C4-2B (cell line): ENCODE measurements around the gene CLIC4.

ENCODE experiments used
- ZFX ChIP-seq: fragments of 450-650 bp; IDR thresholded peaks from 2 replicates; pipeline ENCODE4 v1.6.1; 2017
- TF ChIP-seq, protein P1 (sequence below): fragments of 450-650 bp; conservative IDR thresholded peaks from 2 replicates; pipeline ENCODE4 v1.5.1; 2017; ENCODE audit warnings: mild to moderate bottlenecking

DNA sequence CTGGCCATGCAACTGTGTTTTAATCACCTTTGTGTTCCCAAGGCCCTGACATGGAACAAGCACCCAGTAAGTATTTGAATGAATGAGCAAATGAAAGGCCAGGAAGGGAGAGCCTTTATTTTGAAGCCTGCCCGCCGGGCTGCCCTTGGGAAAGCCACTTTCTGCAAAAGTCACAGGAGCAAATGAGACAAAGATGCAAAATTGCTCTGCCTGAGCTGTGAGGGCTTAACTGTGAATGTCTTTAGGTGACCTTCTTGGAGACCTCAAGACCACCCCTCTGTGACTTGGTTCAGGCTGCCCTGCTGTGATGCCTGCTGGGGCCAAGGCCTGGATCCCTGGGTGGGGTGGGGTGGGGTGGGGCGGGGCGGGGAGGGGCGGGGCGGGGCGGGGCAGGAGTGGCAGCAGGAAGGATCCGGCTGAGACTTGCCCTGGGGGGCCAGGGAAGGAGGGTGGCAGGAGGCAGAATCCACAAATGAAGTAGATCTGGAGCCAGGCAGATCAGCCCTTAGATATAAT, 130.8 kb downstream of the CLIC4 start:
- TF ChIP-seq, protein P1, sequence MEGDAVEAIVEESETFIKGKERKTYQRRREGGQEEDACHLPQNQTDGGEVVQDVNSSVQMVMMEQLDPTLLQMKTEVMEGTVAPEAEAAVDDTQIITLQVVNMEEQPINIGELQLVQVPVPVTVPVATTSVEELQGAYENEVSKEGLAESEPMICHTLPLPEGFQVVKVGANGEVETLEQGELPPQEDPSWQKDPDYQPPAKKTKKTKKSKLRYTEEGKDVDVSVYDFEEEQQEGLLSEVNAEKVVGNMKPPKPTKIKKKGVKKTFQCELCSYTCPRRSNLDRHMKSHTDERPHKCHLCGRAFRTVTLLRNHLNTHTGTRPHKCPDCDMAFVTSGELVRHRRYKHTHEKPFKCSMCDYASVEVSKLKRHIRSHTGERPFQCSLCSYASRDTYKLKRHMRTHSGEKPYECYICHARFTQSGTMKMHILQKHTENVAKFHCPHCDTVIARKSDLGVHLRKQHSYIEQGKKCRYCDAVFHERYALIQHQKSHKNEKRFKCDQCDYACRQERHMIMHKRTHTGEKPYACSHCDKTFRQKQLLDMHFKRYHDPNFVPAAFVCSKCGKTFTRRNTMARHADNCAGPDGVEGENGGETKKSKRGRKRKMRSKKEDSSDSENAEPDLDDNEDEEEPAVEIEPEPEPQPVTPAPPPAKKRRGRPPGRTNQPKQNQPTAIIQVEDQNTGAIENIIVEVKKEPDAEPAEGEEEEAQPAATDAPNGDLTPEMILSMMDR = no peak
- no peak for TF ChIP-seq ZFX
